ENCODE measurements around the gene USP35. TPM values are rescaled to one million over a fixed set of nuclear protein-coding genes. Genes with fewer than 3 reads are reported as not detected.

USP35 gene
- polyA plus RNA-seq, 2 of the 4 experiments (the other 2 are of a cell fraction) = 3.8 to 5.8 TPM

DNA sequence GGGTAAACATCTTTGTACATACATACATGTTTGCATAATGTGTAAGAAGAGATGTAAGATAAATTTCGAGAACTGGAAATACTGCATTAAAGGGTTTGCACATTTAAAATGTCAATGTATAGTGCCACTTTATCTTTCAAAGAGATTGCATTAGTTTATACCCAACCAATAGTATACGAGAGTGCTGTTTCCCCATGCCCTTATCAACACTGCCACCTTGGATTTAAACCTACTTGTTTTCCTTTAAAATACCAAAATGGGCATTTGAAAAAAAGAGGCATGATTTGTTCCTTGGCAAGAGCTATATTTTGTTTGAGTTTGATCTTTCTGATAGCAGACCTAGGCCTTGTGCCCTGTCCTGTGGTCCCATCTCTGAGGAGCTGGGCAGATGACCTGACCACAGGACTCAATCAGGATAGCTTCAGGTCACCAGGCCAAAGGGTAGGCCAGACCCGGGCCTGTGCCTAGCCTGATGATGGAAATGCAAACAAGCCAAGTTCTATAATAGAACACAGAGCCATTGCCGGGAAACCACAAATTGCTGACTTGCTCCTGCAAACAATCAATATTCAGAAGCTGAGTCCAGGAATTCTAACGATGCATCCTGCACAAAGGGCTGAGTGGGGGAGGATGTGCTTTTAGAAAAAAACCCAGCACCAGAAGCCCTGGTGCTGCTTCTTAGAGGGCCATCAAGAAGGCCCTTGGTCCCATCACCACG is 32.4 kb upstream of the USP35 start:
- no peak overlapping the region for H3K4me3 ChIP-seq
- WGBS (ENCODE audit: missing lambda C conversion rate) = 68% methylated on average over 5 of the region's 6 CpGs
- DNase-seq (ENCODE audit: low read depth in 1 of 2, low spot score in 1 of 2) (no peak), FAIRE-seq (no peak), ATAC-seq (no peak)
- no peak overlapping the region for H3K27ac ChIP-seq
- H3K9me3 ChIP-seq = no peaks in the 10 kb centered on the region
- ChIA-PET POLR2A (no interaction called here), CTCF (no interaction called here)
- no peak overlapping the region for H3K4me2 ChIP-seq
- H3K4me1 ChIP-seq = no peaks in the 10 kb centered on the region
- no peak for TF ChIP-seq BHLHE40 (IDR thresholded peaks at IDR 0.05; ENCODE audit: low read depth, low read length)
- TF ChIP-seq ZSCAN20 (CRISPR knock-in tag; IDR thresholded peaks at IDR 0.05) = no peak
- TF ChIP-seq MYC (IDR thresholded peaks at IDR 0.05; ENCODE audit: borderline replicate concordance, low read length) = no peak
- TF ChIP-seq TP53 (CRISPR knock-in tag; IDR thresholded peaks at IDR 0.05) = no peak
- TF ChIP-seq RAD21 (conservative IDR thresholded peaks at IDR 0.05 in 1 of 2, IDR thresholded peaks at IDR 0.05 in 1 of 2) = no peak
- no peak for TF ChIP-seq GATA3 (IDR thresholded peaks at IDR 0.05; ENCODE audit: borderline replicate concordance)
- TF ChIP-seq MAFK (IDR thresholded peaks at IDR 0.05; ENCODE audit: partially characterized antibody) = no peak
- TF ChIP-seq SMC3 (IDR thresholded peaks at IDR 0.05) = no peak
- TF ChIP-seq NR3C1 (IDR thresholded peaks at IDR 0.05) = no peak
- TF ChIP-seq NFE2L2 (conservative IDR thresholded peaks at IDR 0.05; ENCODE audit: low read length) = no peak
- no peak for TF ChIP-seq CHD4 (IDR thresholded peaks at IDR 0.05; ENCODE audit: borderline replicate concordance)
- TF ChIP-seq ESRRA (IDR thresholded peaks at IDR 0.05; ENCODE audit: borderline replicate concordance, low read length) = no peak
- TF ChIP-seq HMGXB4 (CRISPR knock-in tag; IDR thresholded peaks at IDR 0.05; ENCODE audit: borderline replicate concordance) = no peak
- no peak for TF ChIP-seq CEBPB (IDR thresholded peaks at IDR 0.05)

DNA sequence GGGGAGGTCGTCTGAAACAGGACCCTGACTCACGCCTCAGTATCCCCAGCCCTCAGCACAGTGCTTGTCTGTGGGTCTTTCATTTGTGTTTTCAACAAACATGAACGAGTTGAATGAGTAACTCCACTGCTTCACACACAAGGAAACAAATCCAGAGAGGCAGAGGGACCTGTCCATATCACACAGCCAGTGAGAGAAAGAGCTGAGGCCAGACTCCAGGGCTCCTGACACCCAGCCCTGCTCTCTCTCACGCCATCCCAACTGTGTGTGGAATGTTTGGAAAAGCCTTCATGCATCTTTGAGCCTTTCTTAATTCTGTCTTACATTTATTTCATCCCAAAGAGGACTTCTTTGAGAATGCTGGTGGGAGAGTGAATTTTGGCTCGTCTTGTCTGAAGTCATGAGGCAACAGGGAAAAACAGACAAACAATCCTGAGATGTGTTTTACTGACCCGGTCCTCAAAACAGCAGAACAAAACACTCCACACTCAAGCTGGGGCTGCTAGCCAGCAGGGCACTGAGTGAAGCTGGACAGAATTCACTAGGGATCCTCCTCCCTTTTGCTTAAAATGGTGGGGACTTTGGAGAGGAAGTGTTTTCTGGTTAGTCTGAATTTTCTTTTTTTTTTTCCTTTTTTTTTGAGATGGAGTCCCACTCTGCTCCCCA is 29.6 kb upstream of the USP35 start:
- whole genome bisulfite sequencing (ENCODE audit: missing lambda C conversion rate) = 46% methylated on average over 6 of the region's 6 CpGs
- Histone ChIP-seq H3K27ac (no peak overlapping the region), H3K4me2 (no peak overlapping the region), H3K4me1 (no peaks in the 10 kb centered on the region), H3K4me3 (no peak overlapping the region), H3K9me3 (no peaks in the 10 kb centered on the region)
- POLR2A ChIA-PET = interaction anchor here (0.7 kb wide), 1 partner anchor 257 kb away, joined by 3 read pairs; no protein-coding TSS in a partner anchor
- no peak for DNase-seq (ENCODE audit: low read depth in 1 of 2, low spot score in 1 of 2)
- no peak for TF ChIP-seq ZFP36 (IDR thresholded peaks at IDR 0.05; ENCODE audit: borderline replicate concordance, partially characterized antibody)
- TF ChIP-seq JUNB (IDR thresholded peaks at IDR 0.05) = no peak
- no peak for TF ChIP-seq FOSB (CRISPR knock-in tag; IDR thresholded peaks at IDR 0.05)
- no peak for TF ChIP-seq EHF (CRISPR knock-in tag; IDR thresholded peaks at IDR 0.05)
- no peak for TF ChIP-seq NFE2L2 (conservative IDR thresholded peaks at IDR 0.05; ENCODE audit: low read length)
- TF ChIP-seq E2F6 (IDR thresholded peaks at IDR 0.05; ENCODE audit: borderline replicate concordance, low read depth) = no peak
- no peak for TF ChIP-seq RAD21 (conservative IDR thresholded peaks at IDR 0.05 in 1 of 2, IDR thresholded peaks at IDR 0.05 in 1 of 2)
- TF ChIP-seq RARB (CRISPR knock-in tag; IDR thresholded peaks at IDR 0.05) = no peak
- no peak for TF ChIP-seq CHD4 (IDR thresholded peaks at IDR 0.05; ENCODE audit: borderline replicate concordance)
- no peak for TF ChIP-seq ZC3H11A (IDR thresholded peaks at IDR 0.05)
- no peak for TF ChIP-seq RNF2 (IDR thresholded peaks at IDR 0.05; ENCODE audit: borderline replicate concordance, low read depth)
- no peak for TF ChIP-seq KDM1A (IDR thresholded peaks at IDR 0.05; ENCODE audit: low read depth)
- no peak for TF ChIP-seq NPAS2 (CRISPR knock-in tag; IDR thresholded peaks at IDR 0.05; ENCODE audit: borderline replicate concordance)
- no peak for TF ChIP-seq HES2 (IDR thresholded peaks at IDR 0.05)
- TF ChIP-seq, protein P1, sequence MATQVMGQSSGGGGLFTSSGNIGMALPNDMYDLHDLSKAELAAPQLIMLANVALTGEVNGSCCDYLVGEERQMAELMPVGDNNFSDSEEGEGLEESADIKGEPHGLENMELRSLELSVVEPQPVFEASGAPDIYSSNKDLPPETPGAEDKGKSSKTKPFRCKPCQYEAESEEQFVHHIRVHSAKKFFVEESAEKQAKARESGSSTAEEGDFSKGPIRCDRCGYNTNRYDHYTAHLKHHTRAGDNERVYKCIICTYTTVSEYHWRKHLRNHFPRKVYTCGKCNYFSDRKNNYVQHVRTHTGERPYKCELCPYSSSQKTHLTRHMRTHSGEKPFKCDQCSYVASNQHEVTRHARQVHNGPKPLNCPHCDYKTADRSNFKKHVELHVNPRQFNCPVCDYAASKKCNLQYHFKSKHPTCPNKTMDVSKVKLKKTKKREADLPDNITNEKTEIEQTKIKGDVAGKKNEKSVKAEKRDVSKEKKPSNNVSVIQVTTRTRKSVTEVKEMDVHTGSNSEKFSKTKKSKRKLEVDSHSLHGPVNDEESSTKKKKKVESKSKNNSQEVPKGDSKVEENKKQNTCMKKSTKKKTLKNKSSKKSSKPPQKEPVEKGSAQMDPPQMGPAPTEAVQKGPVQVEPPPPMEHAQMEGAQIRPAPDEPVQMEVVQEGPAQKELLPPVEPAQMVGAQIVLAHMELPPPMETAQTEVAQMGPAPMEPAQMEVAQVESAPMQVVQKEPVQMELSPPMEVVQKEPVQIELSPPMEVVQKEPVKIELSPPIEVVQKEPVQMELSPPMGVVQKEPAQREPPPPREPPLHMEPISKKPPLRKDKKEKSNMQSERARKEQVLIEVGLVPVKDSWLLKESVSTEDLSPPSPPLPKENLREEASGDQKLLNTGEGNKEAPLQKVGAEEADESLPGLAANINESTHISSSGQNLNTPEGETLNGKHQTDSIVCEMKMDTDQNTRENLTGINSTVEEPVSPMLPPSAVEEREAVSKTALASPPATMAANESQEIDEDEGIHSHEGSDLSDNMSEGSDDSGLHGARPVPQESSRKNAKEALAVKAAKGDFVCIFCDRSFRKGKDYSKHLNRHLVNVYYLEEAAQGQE (IDR thresholded peaks at IDR 0.05) = no peak
- no peak for TF ChIP-seq EP300 (IDR thresholded peaks at IDR 0.05)
- TF ChIP-seq FOXS1 (CRISPR knock-in tag; IDR thresholded peaks at IDR 0.05) = no peak
- TF ChIP-seq TP53 (CRISPR knock-in tag; IDR thresholded peaks at IDR 0.05) = no peak
- no peak for TF ChIP-seq NR3C1 (IDR thresholded peaks at IDR 0.05)
- CTCF ChIA-PET = no interaction called here
- ATAC-seq = no peak; a peak in 1 of 6 replicates
- FAIRE-seq = no peak

Measured in A549 (cell line).